Vagina (tissue), 2 donors: Measurements from ENCODE around the gene MAS1. TPM values are rescaled to one million over a fixed set of nuclear protein-coding genes. Genes with fewer than 3 reads are reported as not detected.

ENCODE experiments used
- DNase-seq, 2 donors: peaks; one replicate each; pipeline ENCODE4 v3.0.0-alpha.2; 2017; ENCODE audit errors: extremely low spot score in 2 of 2
- H3K27ac ChIP-seq: fragments of 200-600 bp; sonication (generic); one replicate; pipeline ENCODE4 v1.5.1; 2019
- H3K27me3 ChIP-seq: fragments of 200-600 bp; sonication (generic); one replicate; pipeline ENCODE4 v1.5.1; 2019
- H3K36me3 ChIP-seq, 2 donors: fragments of 200-600 bp; sonication (generic); one replicate each; pipeline ENCODE4 v1.5.1; 2017 to 2019
- H3K4me1 ChIP-seq: fragments of 200-600 bp; sonication (generic); one replicate; pipeline ENCODE4 v1.5.1; 2019
- H3K4me3 ChIP-seq, 2 donors: fragments of 200-600 bp; sonication (generic); 1 replicate in 1 of 2; 2 replicates in 1 of 2; pipeline ENCODE4 v1.5.1; 2016 to 2019
- H3K9me3 ChIP-seq: fragments of 200-600 bp; sonication (generic); one replicate; pipeline ENCODE4 v1.5.1; 2019
- CTCF ChIP-seq, 3 experiments: fragments of 450-650 bp in 2 of 3; fragments of 200-600 bp in 1 of 3; sonication (generic) in 1 of 3; IDR thresholded peaks; one replicate each; pipeline ENCODE4 v1.5.1; 2017 to 2019; ENCODE audit warnings: antibody characterized with exemption in 3 of 3, mild to moderate bottlenecking in 2 of 3, moderate library complexity in 2 of 3
- POLR2A ChIP-seq, 2 donors: fragments of 450-650 bp; IDR thresholded peaks; one replicate each; pipeline ENCODE4 v1.6.1; 2017; ENCODE audit warnings: antibody characterized with exemption in 2 of 2, mild to moderate bottlenecking in 2 of 2, moderate library complexity in 2 of 2
- POLR2AphosphoS5 ChIP-seq, 2 donors: sonication (generic); formaldehyde crosslinking; IDR thresholded peaks; one replicate each; pipeline ENCODE4 v1.9.0; 2017; ENCODE audit warnings: antibody characterized with exemption in 2 of 2, mild to moderate bottlenecking in 2 of 2, low read depth in 1 of 2; ENCODE audit not compliant: insufficient read depth in 1 of 2
- intact Hi-C: fragments of 100-400 bp; cut with DNase I; formaldehyde crosslinking; loops from one replicate; pipeline ENCODE4 v1.15.1; 2023
- total RNA-seq: library from RNA; depleted of rRNA; stranded (reverse); fragments of >200 nt; gene quantifications from one replicate; pipeline ENCODE4 v1.2.3, GENCODE V29; 2016

The MAS1 gene
- total RNA-seq, 1 donor from 2014 or later, result 0.49 TPM

GRCh38 chr6:159904497-159904911 lies 13.7 kb downstream of the MAS1 start:
- Histone ChIP-seq H3K27me3 (no peaks in the 10 kb centered on the region), H3K36me3 (no peaks in the 10 kb centered on the region), H3K9me3 (no peaks in the 10 kb centered on the region), H3K27ac (no peak overlapping the region), H3K4me1 (peaks cover 19% of the 10 kb centered on the region), H3K4me3 (no peak overlapping the region)
- no peak for DNase-seq
- intact Hi-C loops, result no loop called here
- TF ChIP-seq POLR2AphosphoS5 (IDR thresholded peaks at IDR 0.05; ENCODE audit: insufficient read depth in 1 of 2, low read depth in 1 of 2) (no peak), POLR2A (IDR thresholded peaks at IDR 0.05) (no peak), CTCF (IDR thresholded peaks at IDR 0.05) (no peak)

GRCh38 chr6:159906400-159906799 lies 15.6 kb downstream of the MAS1 start:
- no peak for DNase-seq
- TF ChIP-seq POLR2AphosphoS5 (IDR thresholded peaks at IDR 0.05; ENCODE audit: insufficient read depth in 1 of 2, low read depth in 1 of 2), result no peak
- no peak for TF ChIP-seq CTCF (IDR thresholded peaks at IDR 0.05)
- TF ChIP-seq POLR2A (IDR thresholded peaks at IDR 0.05), result no peak
- Histone ChIP-seq H3K9me3 (no peaks in the 10 kb centered on the region), H3K4me1 (no peaks in the 10 kb centered on the region), H3K36me3 (no peaks in the 10 kb centered on the region), H3K4me3 (no peak overlapping the region), H3K27ac (no peak overlapping the region), H3K27me3 (no peaks in the 10 kb centered on the region)
- intact Hi-C loops, result no loop called here

- DNase-seq, result no peak
- intact Hi-C loops, result loop anchor here (1.0 kb wide), 1 partner anchor 8 kb away; no protein-coding TSS in a partner anchor
- H3K27me3 ChIP-seq, result no peaks in the 10 kb centered on the region
- TF ChIP-seq CTCF (IDR thresholded peaks at IDR 0.05) (peak in 1 of 3 experiments; percentile 30), POLR2AphosphoS5 (IDR thresholded peaks at IDR 0.05; ENCODE audit: insufficient read depth in 1 of 2, low read depth in 1 of 2) (no peak)
- no peaks in the 10 kb centered on the region for H3K9me3 ChIP-seq
- no peak overlapping the region for H3K4me3 ChIP-seq
- no peak overlapping the region for H3K27ac ChIP-seq
- H3K4me1 ChIP-seq, result no peaks in the 10 kb centered on the region
- H3K36me3 ChIP-seq, result no peaks in the 10 kb centered on the region
These were observed 17.7 kb downstream of the MAS1 start for GRCh38 chr6:159908535-159908934.

GRCh38 chr6:159908979-159909378 lies 18.2 kb downstream of the MAS1 start:
- intact Hi-C loops, result loop anchor here (1.0 kb wide), 1 partner anchor 9 kb away; no protein-coding TSS in a partner anchor
- Histone ChIP-seq H3K27me3 (no peaks in the 10 kb centered on the region), H3K27ac (no peak overlapping the region), H3K36me3 (no peaks in the 10 kb centered on the region), H3K4me1 (no peaks in the 10 kb centered on the region), H3K4me3 (no peak overlapping the region), H3K9me3 (no peaks in the 10 kb centered on the region)
- no peak for DNase-seq
- TF ChIP-seq POLR2A (IDR thresholded peaks at IDR 0.05) (no peak), POLR2AphosphoS5 (IDR thresholded peaks at IDR 0.05; ENCODE audit: insufficient read depth in 1 of 2, low read depth in 1 of 2) (no peak), CTCF (IDR thresholded peaks at IDR 0.05) (no peak)

- H3K9me3 ChIP-seq, result no peaks in the 10 kb centered on the region
- H3K4me3 ChIP-seq, result no peak overlapping the region
- no peak overlapping the region for H3K27ac ChIP-seq
- DNase-seq, result no peak
- TF ChIP-seq POLR2AphosphoS5 (IDR thresholded peaks at IDR 0.05; ENCODE audit: insufficient read depth in 1 of 2, low read depth in 1 of 2) (no peak), CTCF (IDR thresholded peaks at IDR 0.05) (no peak), POLR2A (IDR thresholded peaks at IDR 0.05) (no peak)
- intact Hi-C loops, result no loop called here
- H3K27me3 ChIP-seq, result no peaks in the 10 kb centered on the region
- H3K36me3 ChIP-seq, result no peaks in the 10 kb centered on the region
- H3K4me1 ChIP-seq, result no peaks in the 10 kb centered on the region
These were observed 19.6 kb downstream of the MAS1 start for GRCh38 chr6:159910342-159910741.
